Pancreas (tissue), 10 donors: Measurements from ENCODE around the gene CDH13. TPM values are rescaled to one million over a fixed set of nuclear protein-coding genes. Genes with fewer than 3 reads are reported as not detected.

Experiments
- ATAC-seq, 4 donors: fragments of 200-7000 bp; cut with Tn5 transposase; one replicate each; pipeline versions ENCODE4 v1.8.0 to v1.9.1; 2020; ENCODE audit warnings: mild to moderate bottlenecking in 4 of 4, moderate library complexity in 4 of 4
- DNase-seq, 6 donors: peaks; one replicate each; pipeline ENCODE4 v3.0.0-alpha.2; 2020
- FAIRE-seq: peaks from 2 replicates; lab custom pipeline; 2012; peaks lifted over from hg19 to GRCh38; lab: Jason Lieb, UNC
- H3K27ac ChIP-seq, 4 donors: fragments of 200-600 bp; sonication (generic); 1 replicate in 3 of 4; 2 replicates in 1 of 4; pipeline versions ENCODE4 v1.5.0 to v1.8.0; 2020
- H3K27me3 ChIP-seq, 4 donors: fragments of 200-600 bp; one replicate each; pipeline ENCODE4 v1.8.0; 2021
- H3K36me3 ChIP-seq, 3 donors: fragments of 200-600 bp; sonication (generic) in 1 of 3; one replicate each; pipeline versions ENCODE4 v1.5.0 to v1.8.0; 2020 to 2021
- H3K4me1 ChIP-seq, 3 donors: fragments of 200-600 bp; one replicate each; pipeline ENCODE4 v1.8.0; 2021
- H3K4me3 ChIP-seq, 4 donors: fragments of 200-600 bp; sonication (generic) in 2 of 4; one replicate each; pipeline versions ENCODE4 v1.5.0 to v1.8.0; 2020 to 2021
- H3K9me3 ChIP-seq, 4 donors: fragments of 200-600 bp; one replicate each; pipeline ENCODE4 v1.8.0; 2021
- WGBS, 2 donors: extraction: QIAGEN DNeasy Blood & Tissue Kit; methylation state at CpG; one replicate each; pipeline ENCODE4 v1.1.7; 2013; 5-methylcytosine and 5-hydroxymethylcytosine counted together
- intact Hi-C, 3 donors: fragments of 100-400 bp; cut with DNase I; formaldehyde crosslinking; loops; one replicate each; pipeline versions ENCODE4 v1.11.1 to v1.14.2; 2022
- polyA plus RNA-seq, 2 donors: library from polyadenylated mRNA; stranded (reverse); fragments of 200-250 nt; gene quantifications; one replicate each; pipeline ENCODE4 v1.2.3, GENCODE V29; 2013
- total RNA-seq, 6 donors: library from RNA; stranded (reverse); fragmentation: NEBNext Ultra II Directional in 4 of 6; extraction: Animal tissue kit (Norgen Biotek cat#: 25700) in 4 of 6; gene quantifications; one replicate each; pipeline versions ENCODE4 v1.2.1 to v1.2.4, GENCODE V29; 2021 to 2023
- TF ChIP-seq, protein P1 (sequence below), 4 donors: fragments of 200-600 bp; sonication (generic) in 3 of 4; IDR thresholded peaks; one replicate each; pipeline versions ENCODE4 v1.5.0 to v1.8.0; 2021; ENCODE audit warnings: antibody characterized with exemption in 4 of 4
- donor health status: healthy with polysubstance abuse.
- donor health status: DM: no; HTN: no; CAD: no; lungs with moderate emphysema.
- donor health status: DM: no; HTN: no; CAD: no.
- donor health status: control.
- donor health status: control.
- donor health status: Bipolar disorder and iron deficiency.
- donor health status: DM: yes; HTN: yes; CAD: no.
- donor health status: DM: no; HTN: no; CAD: no.
- donor health status: DM: no; HTN: no; CAD: no.
- donor health status: DM: yes; HTN: yes; CAD: no.

Gene CDH13
- total and polyA plus RNA-seq, 8 donors = 0.12 to 1.0 (median 0.37) TPM

DNA sequence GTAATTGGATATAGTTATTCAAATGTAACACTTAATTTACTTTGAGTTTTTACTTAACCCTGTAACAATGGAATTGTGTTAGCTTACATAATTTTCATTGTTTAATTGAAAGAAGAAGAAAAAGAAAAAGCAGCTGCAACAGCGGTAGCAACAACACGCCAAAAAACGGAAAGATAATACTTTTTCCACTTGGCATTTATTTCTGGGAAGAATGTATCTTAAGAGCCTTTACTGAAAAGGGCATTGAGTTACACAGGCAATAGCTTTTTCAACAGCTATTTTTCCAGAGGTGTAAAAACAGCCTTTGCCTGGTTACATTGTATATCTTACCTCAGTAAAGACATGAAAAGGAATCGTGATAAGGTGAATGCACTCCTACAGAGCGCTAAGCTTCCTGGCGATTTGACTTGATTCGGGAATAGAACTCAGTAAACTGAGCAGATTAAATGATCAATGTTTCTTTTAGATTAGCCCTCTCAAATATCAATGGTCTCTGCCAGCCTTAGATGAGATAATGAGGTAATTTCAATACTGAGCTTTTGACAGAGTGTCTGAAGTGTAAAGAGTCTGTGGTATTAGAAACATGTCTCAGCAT, 311.3 kb downstream of the CDH13 start:
- FAIRE-seq = no peak
- Histone ChIP-seq H3K4me1 (no peaks in the 10 kb centered on the region), H3K9me3 (no peaks in the 10 kb centered on the region), H3K27ac (no peak overlapping the region), H3K4me3 (no peak overlapping the region), H3K36me3 (no peaks in the 10 kb centered on the region), H3K27me3 (no peaks in the 10 kb centered on the region)
- TF ChIP-seq, protein P1, sequence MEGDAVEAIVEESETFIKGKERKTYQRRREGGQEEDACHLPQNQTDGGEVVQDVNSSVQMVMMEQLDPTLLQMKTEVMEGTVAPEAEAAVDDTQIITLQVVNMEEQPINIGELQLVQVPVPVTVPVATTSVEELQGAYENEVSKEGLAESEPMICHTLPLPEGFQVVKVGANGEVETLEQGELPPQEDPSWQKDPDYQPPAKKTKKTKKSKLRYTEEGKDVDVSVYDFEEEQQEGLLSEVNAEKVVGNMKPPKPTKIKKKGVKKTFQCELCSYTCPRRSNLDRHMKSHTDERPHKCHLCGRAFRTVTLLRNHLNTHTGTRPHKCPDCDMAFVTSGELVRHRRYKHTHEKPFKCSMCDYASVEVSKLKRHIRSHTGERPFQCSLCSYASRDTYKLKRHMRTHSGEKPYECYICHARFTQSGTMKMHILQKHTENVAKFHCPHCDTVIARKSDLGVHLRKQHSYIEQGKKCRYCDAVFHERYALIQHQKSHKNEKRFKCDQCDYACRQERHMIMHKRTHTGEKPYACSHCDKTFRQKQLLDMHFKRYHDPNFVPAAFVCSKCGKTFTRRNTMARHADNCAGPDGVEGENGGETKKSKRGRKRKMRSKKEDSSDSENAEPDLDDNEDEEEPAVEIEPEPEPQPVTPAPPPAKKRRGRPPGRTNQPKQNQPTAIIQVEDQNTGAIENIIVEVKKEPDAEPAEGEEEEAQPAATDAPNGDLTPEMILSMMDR (IDR thresholded peaks at IDR 0.05) = no peak
- intact Hi-C loops = no loop called here
- no peak for DNase-seq
- no peak for ATAC-seq
- WGBS, 2 donors = 39 to 40% methylated on average over 7 of the region's 7 CpGs

DNA sequence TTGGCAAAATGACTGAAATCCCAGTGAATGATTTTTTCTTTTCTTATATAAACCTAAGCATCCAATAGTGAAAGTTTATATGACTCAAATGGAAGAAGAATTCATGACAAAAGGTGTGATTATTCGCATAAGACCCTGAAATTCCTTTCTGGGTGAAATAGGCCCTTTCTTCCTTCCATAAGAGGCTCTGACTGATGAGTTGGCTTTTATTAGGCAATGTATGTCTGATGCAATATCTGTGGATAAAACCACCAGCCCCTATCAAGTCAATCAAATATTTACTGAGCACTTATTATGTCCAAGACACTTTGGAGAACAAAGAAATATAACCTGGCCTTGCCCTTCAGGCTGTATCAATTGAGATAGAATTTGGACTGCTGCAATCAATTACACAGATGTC, 316.6 kb downstream of the CDH13 start:
- H3K36me3 ChIP-seq = no peaks in the 10 kb centered on the region
- H3K9me3 ChIP-seq = no peaks in the 10 kb centered on the region
- no peaks in the 10 kb centered on the region for H3K27me3 ChIP-seq
- intact Hi-C loops = no loop called here
- FAIRE-seq (no peak), ATAC-seq (no peak), DNase-seq (no peak)
- H3K27ac ChIP-seq = no peak overlapping the region
- no peaks in the 10 kb centered on the region for H3K4me1 ChIP-seq
- 86 to 95% methylated on average over 1 of the region's 1 CpG for WGBS, 2 donors
- TF ChIP-seq, protein P1 (IDR thresholded peaks at IDR 0.05) = no peak
- H3K4me3 ChIP-seq = no peak overlapping the region

- Histone ChIP-seq H3K4me1 (no peaks in the 10 kb centered on the region), H3K9me3 (no peaks in the 10 kb centered on the region), H3K36me3 (no peaks in the 10 kb centered on the region), H3K27ac (no peak overlapping the region), H3K4me3 (no peak overlapping the region), H3K27me3 (no peaks in the 10 kb centered on the region)
- ATAC-seq = no peak
- intact Hi-C loops = no loop called here
- DNase-seq = no peak
- no peak for FAIRE-seq
- 65 to 76% methylated on average over 12 of the region's 12 CpGs for WGBS, 2 donors
- TF ChIP-seq, protein P1 (IDR thresholded peaks at IDR 0.05) = no peak
Measured at GRCh38 chr16:82945420-82946101, 318.8 kb downstream of the CDH13 start.

- H3K4me1 ChIP-seq = no peaks in the 10 kb centered on the region
- intact Hi-C loops = no loop called here
- TF ChIP-seq, protein P1 (IDR thresholded peaks at IDR 0.05) = no peak
- ATAC-seq (no peak), DNase-seq (no peak), FAIRE-seq (no peak)
- no peaks in the 10 kb centered on the region for H3K36me3 ChIP-seq
- no peak overlapping the region for H3K4me3 ChIP-seq
- H3K9me3 ChIP-seq = no peaks in the 10 kb centered on the region
- H3K27me3 ChIP-seq = no peaks in the 10 kb centered on the region
- no peak overlapping the region for H3K27ac ChIP-seq
Measured at GRCh38 chr16:82947698-82948097, 320.9 kb downstream of the CDH13 start.

DNA sequence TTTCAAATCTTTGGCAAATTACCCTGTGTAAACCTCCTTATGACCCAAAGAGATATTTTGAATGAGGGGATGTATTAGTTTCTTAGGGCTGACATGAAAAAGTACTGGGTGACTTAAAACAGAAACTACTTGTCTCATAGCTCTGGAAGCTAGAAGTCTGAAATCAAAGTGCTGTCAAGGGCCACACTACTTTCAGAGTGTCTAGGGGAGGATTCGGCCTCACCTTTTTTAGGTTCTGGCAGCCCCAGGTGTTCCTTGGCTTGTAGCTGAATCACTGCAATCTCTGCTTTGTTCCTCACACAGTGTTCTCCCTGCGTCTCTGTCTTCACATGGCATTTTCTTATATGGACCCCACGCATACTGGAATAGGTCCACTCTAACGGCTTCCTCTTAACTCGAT, 322.2 kb downstream of the CDH13 start:
- Histone ChIP-seq H3K27me3 (no peaks in the 10 kb centered on the region), H3K9me3 (no peaks in the 10 kb centered on the region), H3K4me1 (no peaks in the 10 kb centered on the region), H3K4me3 (no peak overlapping the region), H3K36me3 (no peaks in the 10 kb centered on the region), H3K27ac (no peak overlapping the region)
- TF ChIP-seq, protein P1 (IDR thresholded peaks at IDR 0.05) = no peak
- FAIRE-seq (no peak), ATAC-seq (no peak), DNase-seq (no peak)
- intact Hi-C loops = no loop called here
- WGBS, 2 donors = 64 to 66% methylated on average over 5 of the region's 5 CpGs
